Activated T-cell treated with anti-CD3 and anti-CD28 coated beads for 24 hours (primary cell): ENCODE results near the gene EXOSC7.
"Not testable (repeated sequence)": the region's sequence is repeated elsewhere in the genome, so short reads cannot be mapped to it uniquely, and the experiment has no call there.

Experiments
- DNase-seq: peaks from one replicate; pipeline ENCODE4 v3.0.0-alpha.2; 2020; ENCODE audit warnings: low read depth

Gene EXOSC7

GRCh38 chr3:44976002-44976815 is at the start of gene EXOSC7, which contains the start of gene ZDHHC3:
TSS of gene EXOSC7 (plus strand) at chr3:44976244. CDS start at chr3:44976278, 34 bp downstream.
TSS of gene ZDHHC3 (minus strand) at chr3:44976174. CDS start at chr3:44959436, 16,738 bp downstream.
- peak; percentile 79 for DNase-seq

- no peak for DNase-seq
Observed at GRCh38 chr3:44926921-44927320, 49.1 kb upstream of the EXOSC7 start.

GRCh38 chr3:44927371-44927770 is 48.7 kb upstream of the EXOSC7 start:
- no peak for DNase-seq

- no peak for DNase-seq
Observed at GRCh38 chr3:44929782-44930181, 46.3 kb upstream of the EXOSC7 start.

GRCh38 chr3:44930911-44931310 is 45.1 kb upstream of the EXOSC7 start:
- no peak for DNase-seq

GRCh38 chr3:44931791-44932190 is 44.3 kb upstream of the EXOSC7 start:
- DNase-seq, result no peak

DNA sequence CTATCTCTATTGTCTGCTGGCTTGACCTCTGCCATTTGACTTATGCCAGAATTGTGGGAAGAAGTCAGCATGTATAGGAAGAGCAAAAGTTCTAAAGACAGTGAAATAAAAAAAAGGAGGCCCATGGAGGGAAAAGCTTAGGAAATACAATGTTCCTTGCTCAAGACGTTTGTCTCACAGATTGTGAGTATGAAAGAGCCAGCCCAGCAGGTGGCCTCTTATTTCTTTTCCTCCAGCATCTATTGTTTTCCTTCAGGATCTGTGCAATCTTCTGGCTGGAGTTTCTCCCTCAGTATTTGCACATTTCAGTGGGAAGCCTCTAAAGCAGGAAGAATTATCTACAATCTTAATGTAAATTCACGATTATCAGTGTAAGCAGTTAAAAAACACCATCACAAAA is 43.8 kb upstream of the EXOSC7 start:
- no peak for DNase-seq

DNA sequence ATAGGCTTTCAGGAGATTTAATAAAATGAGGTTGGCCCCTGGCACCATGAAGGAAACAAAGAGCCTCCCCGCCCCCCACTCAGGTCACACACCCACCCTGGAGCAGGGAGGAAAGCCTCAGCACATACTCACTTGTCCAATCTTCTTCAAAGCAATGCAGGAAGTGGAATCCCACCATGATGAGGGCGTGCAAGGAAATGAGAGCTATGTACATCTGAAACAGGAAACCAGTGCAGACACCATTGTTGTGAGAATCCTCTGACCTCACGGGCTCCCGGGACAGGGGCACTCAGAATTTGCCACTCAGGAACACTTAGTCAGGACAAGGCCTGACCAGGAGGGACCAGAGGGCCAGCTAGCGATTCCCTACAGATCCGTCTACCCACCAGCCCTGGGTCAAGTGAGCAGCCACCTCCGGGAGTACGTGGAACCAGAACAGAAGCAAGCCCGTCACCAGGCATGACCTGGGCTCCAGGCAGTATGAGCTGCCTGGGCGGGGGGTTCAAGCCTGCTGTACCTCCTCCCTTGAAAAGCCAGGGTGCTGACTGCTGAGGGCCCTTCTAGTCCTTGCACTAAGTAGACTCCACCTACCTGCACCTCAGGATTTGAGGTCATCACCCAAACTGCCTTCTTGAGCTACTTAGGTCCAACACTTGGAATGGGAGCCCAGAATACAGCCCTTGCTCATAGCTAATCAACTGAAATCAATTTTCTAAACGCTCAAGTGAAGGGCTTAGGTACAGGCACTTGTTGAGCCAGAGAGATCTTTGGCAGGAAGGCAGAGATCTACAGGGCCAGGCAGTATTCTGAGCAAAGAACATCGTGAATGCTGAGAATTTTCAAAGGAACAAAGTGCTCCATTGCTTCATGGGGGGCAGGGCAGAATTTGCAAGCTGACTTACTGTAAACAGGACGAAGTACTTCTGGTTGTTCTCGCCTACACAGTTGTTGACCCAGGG is 42.8 kb upstream of the EXOSC7 start:
- no peak for DNase-seq

- no peak for DNase-seq
Observed at GRCh38 chr3:44939581-44940036, 36.4 kb upstream of the EXOSC7 start.

GRCh38 chr3:44942202-44942921 is 33.7 kb upstream of the EXOSC7 start:
- DNase-seq, result no peak

- DNase-seq, result no peak
Observed at GRCh38 chr3:44948239-44948638, 27.8 kb upstream of the EXOSC7 start.

DNA sequence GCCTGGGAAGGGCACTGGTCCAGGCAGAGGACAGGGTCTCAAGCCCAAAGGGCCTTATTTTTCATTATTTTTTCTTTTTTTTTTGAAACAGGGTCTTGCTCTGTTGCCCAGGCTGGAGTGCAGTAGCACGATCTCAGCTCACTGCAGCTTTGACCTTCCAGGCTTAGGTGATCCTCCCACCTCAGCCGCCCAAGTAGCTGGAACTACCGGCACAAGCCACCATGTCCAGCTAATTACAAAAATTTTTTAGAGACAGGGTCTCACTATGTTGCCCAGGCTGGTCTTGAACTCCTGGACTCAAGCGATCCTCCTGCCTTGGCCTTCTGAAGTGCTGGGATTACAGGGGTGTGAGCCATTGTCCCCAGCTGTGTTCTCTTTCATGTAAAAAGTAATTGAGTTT is 26.3 kb upstream of the EXOSC7 start:
- DNase-seq, result not testable (repeated sequence)

DNA sequence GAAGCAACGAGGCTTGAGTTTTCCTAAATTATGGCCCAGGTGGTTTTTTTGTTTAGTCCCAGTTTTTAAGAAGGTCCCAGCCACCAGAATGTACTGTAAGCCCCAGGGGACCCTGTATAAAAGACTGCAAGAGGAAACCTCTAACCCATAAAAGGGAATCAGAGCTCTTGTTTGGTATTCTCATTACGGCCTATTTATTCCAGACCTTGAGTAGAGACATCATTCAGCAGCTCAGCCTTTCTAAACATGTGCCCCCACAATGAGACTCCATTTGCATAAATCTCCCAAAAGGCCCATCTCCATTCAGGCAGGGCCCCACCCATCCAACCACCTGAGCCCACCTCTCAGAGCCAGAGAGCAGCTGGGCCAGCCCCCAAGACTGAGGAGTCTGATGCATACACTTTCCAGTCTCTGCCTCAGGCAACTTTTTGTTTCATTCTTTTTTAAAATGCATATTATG is 25.7 kb upstream of the EXOSC7 start:
- DNase-seq, result no peak

DNA sequence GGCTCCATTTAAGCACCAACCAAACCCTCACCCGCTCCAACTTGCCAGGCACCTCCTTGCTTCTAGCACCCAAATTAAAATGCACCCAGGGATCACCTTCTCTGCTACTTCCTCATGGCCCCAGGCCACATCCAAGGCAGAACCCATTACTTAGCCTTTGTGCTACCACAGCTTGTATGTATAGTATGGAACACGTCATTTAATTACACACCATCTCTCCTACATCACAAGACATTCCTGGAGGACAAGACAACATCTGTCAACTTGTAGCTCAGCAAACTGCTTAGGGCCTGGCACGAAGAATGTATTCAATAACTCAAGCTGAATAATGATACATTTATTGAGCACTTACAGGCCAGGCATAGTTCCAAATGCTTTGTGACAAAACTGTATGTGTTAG is 23.4 kb upstream of the EXOSC7 start:
- DNase-seq, result no peak

DNA sequence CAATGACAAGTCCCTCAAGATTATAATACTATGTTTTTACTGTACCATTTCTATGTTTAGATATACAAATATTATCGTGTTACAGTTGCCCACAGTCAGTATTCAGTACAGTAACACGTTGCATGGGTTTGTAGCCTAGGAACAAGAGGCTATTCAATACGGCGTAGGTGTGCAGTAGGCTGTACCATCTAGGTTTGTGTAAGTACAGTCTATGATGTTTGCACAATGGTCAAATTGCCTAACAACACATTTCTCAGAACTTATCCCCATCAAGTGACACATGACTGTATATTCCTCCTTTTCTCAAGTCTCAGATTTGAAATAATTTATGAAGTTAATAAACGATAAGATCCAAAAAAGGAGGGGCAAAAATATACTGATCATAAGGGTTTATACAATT is 21.7 kb upstream of the EXOSC7 start:
- no peak for DNase-seq

DNA sequence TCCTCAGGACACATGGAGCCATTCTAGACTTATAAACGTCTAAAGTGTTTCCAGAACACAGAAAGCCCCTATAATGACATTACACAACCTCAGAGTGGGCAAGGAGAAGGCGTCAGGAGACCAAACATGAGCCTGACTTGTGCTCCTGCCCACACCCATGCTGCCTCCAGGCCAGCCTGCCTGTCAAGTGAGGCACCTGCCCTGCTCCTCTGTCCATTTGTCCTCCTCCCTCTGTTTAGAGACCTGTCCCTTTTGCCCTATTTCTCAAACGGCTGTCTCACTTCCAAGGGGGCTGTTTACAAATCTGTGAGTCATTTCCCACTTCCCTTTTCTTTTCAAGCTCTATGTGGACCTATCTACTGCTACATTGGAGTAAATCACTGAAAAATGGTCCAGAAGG is 21.1 kb upstream of the EXOSC7 start:
- DNase-seq, result no peak

DNA sequence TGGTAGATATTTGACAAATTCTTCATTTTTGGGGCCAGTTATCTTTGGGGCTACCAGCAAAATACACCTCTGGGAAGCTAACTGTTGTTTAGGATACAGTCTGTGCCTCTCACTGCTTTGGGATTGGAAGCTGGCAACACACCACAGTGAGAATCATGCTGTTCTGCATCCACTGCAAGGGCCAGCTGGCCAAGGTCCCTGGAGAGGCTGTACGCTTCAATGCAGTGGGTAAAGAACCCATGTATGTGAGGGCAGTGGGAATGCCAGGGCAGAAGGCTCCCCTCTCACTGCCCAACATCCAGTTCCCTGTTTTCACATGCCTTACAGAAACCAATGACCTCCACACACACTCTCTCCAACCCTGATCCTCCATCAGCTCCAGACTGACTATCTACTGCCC is 20.1 kb upstream of the EXOSC7 start:
- no peak for DNase-seq

DNA sequence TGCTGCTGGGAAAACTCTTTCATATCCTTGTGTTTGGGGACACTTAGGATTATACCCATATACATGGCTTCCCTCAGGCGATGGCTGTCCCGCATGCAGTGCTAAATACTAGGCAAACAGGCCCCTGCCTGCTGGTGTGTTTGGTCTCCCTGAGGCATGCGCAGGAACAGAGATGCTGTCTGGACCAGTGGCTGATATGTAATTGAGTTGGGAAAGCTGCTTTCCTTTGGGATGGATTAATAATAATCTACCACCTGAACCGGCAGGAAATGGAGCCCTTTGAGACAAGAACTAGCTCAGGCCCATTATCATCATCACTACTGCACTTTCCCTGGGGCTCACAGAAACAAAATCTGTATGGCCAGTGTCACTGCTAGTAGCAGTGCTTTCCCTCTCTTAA is 18.1 kb upstream of the EXOSC7 start:
- DNase-seq, result no peak

GRCh38 chr3:44958386-44958785 is 17.7 kb upstream of the EXOSC7 start:
- DNase-seq, result no peak

GRCh38 chr3:44960387-44961026 is 15.5 kb upstream of the EXOSC7 start:
- no peak for DNase-seq

DNA sequence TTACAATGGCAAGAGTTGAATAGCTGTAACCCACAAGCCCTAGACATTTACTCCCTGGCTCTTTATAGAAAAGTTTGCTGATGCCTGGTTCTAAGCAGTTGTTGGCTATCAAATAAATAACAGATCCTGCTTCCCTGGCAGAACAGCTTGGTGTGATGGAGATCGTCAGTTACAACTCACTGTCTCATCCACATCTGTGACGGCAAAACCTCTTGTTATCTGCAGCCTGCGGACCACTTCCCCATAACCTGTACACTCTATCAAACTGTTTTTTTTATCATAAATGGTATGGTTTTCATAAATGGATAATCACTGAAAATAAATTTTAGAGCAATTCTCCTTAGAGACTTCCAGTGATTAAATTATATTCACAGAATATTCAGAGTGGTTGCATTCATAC is 14.2 kb upstream of the EXOSC7 start:
- no peak for DNase-seq
